ENCODE data around the gene AKAP11.

The AKAP11 gene

DNA sequence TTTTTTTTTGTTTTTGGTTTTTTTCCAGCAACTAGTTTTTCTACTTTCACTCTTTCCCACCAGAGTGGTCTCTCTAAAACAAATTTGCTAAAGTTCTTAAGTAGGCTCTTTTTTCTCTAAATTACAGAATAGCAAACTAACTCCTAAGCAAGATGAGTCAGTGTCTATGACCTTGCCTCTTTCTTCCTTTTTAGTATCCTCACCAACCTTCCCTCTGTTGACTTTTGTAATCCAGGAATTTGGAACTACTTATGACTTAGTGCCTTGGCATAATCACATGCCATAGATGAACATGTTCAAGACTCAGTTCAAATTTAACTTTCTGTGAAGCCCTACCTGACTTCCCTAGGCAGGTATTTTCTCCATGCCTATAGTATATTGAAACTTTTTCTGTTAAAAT lies 32.3 kb upstream of the AKAP11 start:
- Histone ChIP-seq H3K9ac (ENCODE audit: low read depth in 1 of 2, low read length in 2 of 2) (no peak overlapping the region), H3K36me3 (ENCODE audit: control insufficient read depth in 2 of 2, insufficient read depth in 2 of 2, low read length in 2 of 2) (no peaks in the 10 kb centered on the region), H3K9me3 (ENCODE audit: control insufficient read depth in 2 of 2, low read length in 2 of 2) (no peaks in the 10 kb centered on the region), H3K4me3 (ENCODE audit: low read length in 2 of 2) (no peak overlapping the region), H3K4me1 (ENCODE audit: control insufficient read depth in 2 of 2, insufficient read depth in 2 of 2, low read length in 2 of 2) (no peaks in the 10 kb centered on the region), H3K27ac (ENCODE audit: low read depth in 2 of 2, low read length in 2 of 2) (no peak overlapping the region), H3K27me3 (ENCODE audit: control insufficient read depth in 2 of 2, insufficient read depth in 2 of 2, low read length in 2 of 2) (no peaks in the 10 kb centered on the region)

DNA sequence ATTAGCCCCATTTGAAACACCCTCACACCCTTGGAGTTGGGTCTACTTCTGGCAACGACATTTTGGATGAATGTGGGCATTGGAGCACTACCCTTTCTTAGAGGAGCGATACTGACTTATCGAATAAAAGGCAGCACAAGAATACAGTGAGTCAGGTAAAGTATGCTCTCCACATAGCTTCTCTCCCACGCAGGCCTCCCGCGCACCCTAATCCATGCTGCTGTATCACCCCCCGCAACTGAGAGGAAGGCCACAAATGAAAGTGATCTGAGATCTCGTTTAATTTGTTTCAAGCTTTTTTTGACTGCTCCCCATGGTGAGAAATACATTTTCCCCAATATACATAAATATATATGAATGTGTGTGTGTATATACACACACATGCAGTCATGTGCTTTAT lies 25.4 kb upstream of the AKAP11 start:
- Histone ChIP-seq H3K9me3 (ENCODE audit: control insufficient read depth in 2 of 2, low read length in 2 of 2) (no peaks in the 10 kb centered on the region), H3K4me3 (ENCODE audit: low read length in 2 of 2) (no peak overlapping the region), H3K27ac (ENCODE audit: low read depth in 2 of 2, low read length in 2 of 2) (no peak overlapping the region), H3K27me3 (ENCODE audit: control insufficient read depth in 2 of 2, insufficient read depth in 2 of 2, low read length in 2 of 2) (no peaks in the 10 kb centered on the region), H3K4me1 (ENCODE audit: control insufficient read depth in 2 of 2, insufficient read depth in 2 of 2, low read length in 2 of 2) (no peaks in the 10 kb centered on the region), H3K36me3 (ENCODE audit: control insufficient read depth in 2 of 2, insufficient read depth in 2 of 2, low read length in 2 of 2) (no peaks in the 10 kb centered on the region), H3K9ac (ENCODE audit: low read depth in 1 of 2, low read length in 2 of 2) (no peak overlapping the region)

DNA sequence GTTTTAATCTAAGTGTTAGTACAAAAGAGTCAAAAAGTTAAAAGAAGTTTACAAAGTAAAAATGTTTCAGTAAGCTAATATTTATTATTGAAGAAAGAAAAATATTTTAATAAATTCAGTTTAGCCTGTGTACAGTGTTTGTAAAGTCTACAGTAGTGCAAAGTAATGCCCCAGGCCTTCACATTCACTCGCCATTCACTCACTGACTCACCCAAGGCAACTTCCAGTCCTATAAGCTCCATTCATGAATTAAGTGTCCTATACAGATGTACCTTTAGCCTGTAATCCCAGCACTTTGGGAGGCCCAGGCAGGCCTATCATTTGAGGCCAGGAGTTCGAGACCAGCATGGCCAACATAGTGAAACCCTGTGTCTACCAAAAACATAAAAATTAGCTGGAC lies 24.1 kb upstream of the AKAP11 start:
- Histone ChIP-seq H3K27me3 (ENCODE audit: control insufficient read depth in 2 of 2, insufficient read depth in 2 of 2, low read length in 2 of 2) (no peaks in the 10 kb centered on the region), H3K4me3 (ENCODE audit: low read length in 2 of 2) (no peak overlapping the region), H3K9ac (ENCODE audit: low read depth in 1 of 2, low read length in 2 of 2) (no peak overlapping the region), H3K27ac (ENCODE audit: low read depth in 2 of 2, low read length in 2 of 2) (no peak overlapping the region), H3K9me3 (ENCODE audit: control insufficient read depth in 2 of 2, low read length in 2 of 2) (no peaks in the 10 kb centered on the region), H3K4me1 (ENCODE audit: control insufficient read depth in 2 of 2, insufficient read depth in 2 of 2, low read length in 2 of 2) (no peaks in the 10 kb centered on the region), H3K36me3 (ENCODE audit: control insufficient read depth in 2 of 2, insufficient read depth in 2 of 2, low read length in 2 of 2) (no peaks in the 10 kb centered on the region)

DNA sequence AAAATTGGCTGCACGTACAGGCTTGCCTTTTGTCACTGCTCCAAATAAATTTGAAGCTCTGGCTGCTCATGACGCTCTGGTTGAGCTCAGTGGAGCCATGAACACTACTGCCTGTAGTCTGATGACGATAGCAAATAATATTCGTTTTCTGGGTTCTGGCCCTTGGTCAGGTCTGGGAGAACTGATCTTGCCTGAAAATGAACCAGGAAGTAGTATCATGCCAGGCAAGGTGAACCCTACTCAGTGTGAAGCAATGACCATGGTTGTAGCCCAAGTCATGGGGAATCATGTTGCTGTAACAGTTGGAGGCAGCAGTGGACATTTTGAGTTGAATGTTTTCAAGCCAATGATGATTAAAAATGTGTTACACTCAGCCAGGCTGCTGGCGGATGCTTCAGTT lies 16.1 kb upstream of the AKAP11 start:
- Histone ChIP-seq H3K27ac (ENCODE audit: low read depth in 2 of 2, low read length in 2 of 2) (no peak overlapping the region), H3K4me3 (ENCODE audit: low read length in 2 of 2) (no peak overlapping the region), H3K9ac (ENCODE audit: low read depth in 1 of 2, low read length in 2 of 2) (no peak overlapping the region), H3K36me3 (ENCODE audit: control insufficient read depth in 2 of 2, insufficient read depth in 2 of 2, low read length in 2 of 2) (no peaks in the 10 kb centered on the region), H3K9me3 (ENCODE audit: control insufficient read depth in 2 of 2, low read length in 2 of 2) (no peaks in the 10 kb centered on the region), H3K27me3 (ENCODE audit: control insufficient read depth in 2 of 2, insufficient read depth in 2 of 2, low read length in 2 of 2) (no peaks in the 10 kb centered on the region), H3K4me1 (ENCODE audit: control insufficient read depth in 2 of 2, insufficient read depth in 2 of 2, low read length in 2 of 2) (no peaks in the 10 kb centered on the region)

DNA sequence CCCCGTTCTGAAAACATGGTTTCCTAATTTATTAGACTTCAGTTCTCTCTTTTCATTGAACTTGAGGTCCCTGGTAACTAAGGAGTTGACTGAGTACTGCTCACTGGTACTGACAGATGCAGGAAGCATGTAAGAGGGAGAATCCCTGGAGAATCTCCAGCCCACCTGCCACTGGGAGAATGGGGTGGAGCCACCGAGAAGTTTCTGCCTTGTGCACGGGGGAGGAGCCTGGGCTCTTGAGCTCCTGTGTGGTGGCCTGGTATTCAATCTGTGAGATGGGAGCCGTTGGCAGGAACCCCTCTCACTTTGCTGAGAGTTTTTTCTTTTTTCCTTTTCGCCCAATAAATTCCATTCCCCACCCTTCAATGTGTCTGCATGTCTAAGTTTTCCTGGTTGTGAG lies 13.2 kb upstream of the AKAP11 start:
- Histone ChIP-seq H3K9ac (ENCODE audit: low read depth in 1 of 2, low read length in 2 of 2) (no peak overlapping the region), H3K9me3 (ENCODE audit: control insufficient read depth in 2 of 2, low read length in 2 of 2) (no peaks in the 10 kb centered on the region), H3K27ac (ENCODE audit: low read depth in 2 of 2, low read length in 2 of 2) (no peak overlapping the region), H3K4me1 (ENCODE audit: control insufficient read depth in 2 of 2, insufficient read depth in 2 of 2, low read length in 2 of 2) (no peaks in the 10 kb centered on the region), H3K4me3 (ENCODE audit: low read length in 2 of 2) (no peak overlapping the region), H3K27me3 (ENCODE audit: control insufficient read depth in 2 of 2, insufficient read depth in 2 of 2, low read length in 2 of 2) (no peaks in the 10 kb centered on the region), H3K36me3 (ENCODE audit: control insufficient read depth in 2 of 2, insufficient read depth in 2 of 2, low read length in 2 of 2) (no peaks in the 10 kb centered on the region)

DNA sequence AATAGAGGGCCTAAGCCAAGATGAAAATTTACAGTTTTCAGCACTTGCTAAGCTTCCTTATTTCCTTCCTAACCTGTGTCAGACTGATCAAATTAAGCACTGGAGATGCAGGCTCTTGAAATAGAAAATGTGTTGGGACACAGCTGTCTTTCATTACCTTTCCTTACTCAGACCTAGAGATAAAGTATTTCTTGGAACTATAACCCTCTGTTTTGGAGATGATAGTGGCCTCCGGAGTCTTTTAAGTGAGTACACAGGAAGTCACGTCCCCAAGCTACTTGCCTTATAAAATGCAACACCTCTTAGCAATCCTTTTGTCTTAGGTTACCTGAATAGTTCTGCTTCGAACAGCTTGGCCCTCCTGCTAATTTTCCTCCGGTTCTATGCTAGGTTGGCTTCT lies 12.4 kb upstream of the AKAP11 start:
- H3K4me3 ChIP-seq (ENCODE audit: low read length in 2 of 2) = no peak overlapping the region
- no peaks in the 10 kb centered on the region for H3K27me3 ChIP-seq (ENCODE audit: control insufficient read depth in 2 of 2, insufficient read depth in 2 of 2, low read length in 2 of 2)
- no peak overlapping the region for H3K9ac ChIP-seq (ENCODE audit: low read depth in 1 of 2, low read length in 2 of 2)
- H3K9me3 ChIP-seq (ENCODE audit: control insufficient read depth in 2 of 2, low read length in 2 of 2) = no peaks in the 10 kb centered on the region
- H3K36me3 ChIP-seq (ENCODE audit: control insufficient read depth in 2 of 2, insufficient read depth in 2 of 2, low read length in 2 of 2) = no peaks in the 10 kb centered on the region
- H3K27ac ChIP-seq (ENCODE audit: low read depth in 2 of 2, low read length in 2 of 2) = no peak overlapping the region
- H3K4me1 ChIP-seq (ENCODE audit: control insufficient read depth in 2 of 2, insufficient read depth in 2 of 2, low read length in 2 of 2) = no peaks in the 10 kb centered on the region

DNA sequence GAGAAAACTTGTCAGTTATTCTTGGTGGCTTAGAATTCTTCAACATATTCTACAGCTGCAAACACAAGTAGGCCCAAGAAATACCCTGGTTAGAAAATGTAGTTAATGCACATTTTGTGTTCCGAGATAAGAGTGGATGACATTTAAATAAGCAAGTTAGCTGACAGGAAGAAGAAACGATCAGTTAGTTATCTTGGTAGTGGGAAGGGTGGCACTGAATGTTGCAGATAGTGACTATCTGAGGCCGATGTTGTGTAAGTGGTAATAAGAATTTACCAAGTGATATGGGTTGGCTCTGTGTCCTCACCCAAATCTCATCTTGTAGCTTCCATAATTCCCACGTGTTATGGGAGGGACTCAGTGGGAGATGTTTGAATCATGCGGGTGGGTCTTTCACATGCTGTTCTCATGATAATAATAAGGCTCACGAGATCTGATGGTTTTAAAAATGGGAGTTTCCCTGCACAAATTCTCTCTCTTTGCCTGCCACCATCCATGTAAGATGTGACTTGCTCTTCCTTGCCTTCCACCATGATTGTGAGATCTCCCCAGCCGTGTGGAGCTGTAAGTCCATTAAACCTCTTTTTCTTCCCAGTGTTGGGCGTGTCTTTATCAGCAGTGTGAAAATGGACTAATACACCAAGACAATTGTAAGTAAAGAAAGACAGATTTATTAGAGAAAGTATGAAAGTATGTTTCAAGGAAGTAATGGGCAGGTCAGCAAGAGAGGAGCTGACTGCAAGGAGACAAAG lies 10.9 kb upstream of the AKAP11 start:
- H3K4me1 ChIP-seq (ENCODE audit: control insufficient read depth in 2 of 2, insufficient read depth in 2 of 2, low read length in 2 of 2) = no peaks in the 10 kb centered on the region
- no peaks in the 10 kb centered on the region for H3K9me3 ChIP-seq (ENCODE audit: control insufficient read depth in 2 of 2, low read length in 2 of 2)
- H3K27me3 ChIP-seq (ENCODE audit: control insufficient read depth in 2 of 2, insufficient read depth in 2 of 2, low read length in 2 of 2) = no peaks in the 10 kb centered on the region
- H3K27ac ChIP-seq (ENCODE audit: low read depth in 2 of 2, low read length in 2 of 2) = no peak overlapping the region
- H3K9ac ChIP-seq (ENCODE audit: low read depth in 1 of 2, low read length in 2 of 2) = no peak overlapping the region
- H3K36me3 ChIP-seq (ENCODE audit: control insufficient read depth in 2 of 2, insufficient read depth in 2 of 2, low read length in 2 of 2) = no peaks in the 10 kb centered on the region
- H3K4me3 ChIP-seq (ENCODE audit: low read length in 2 of 2) = no peak overlapping the region

DNA sequence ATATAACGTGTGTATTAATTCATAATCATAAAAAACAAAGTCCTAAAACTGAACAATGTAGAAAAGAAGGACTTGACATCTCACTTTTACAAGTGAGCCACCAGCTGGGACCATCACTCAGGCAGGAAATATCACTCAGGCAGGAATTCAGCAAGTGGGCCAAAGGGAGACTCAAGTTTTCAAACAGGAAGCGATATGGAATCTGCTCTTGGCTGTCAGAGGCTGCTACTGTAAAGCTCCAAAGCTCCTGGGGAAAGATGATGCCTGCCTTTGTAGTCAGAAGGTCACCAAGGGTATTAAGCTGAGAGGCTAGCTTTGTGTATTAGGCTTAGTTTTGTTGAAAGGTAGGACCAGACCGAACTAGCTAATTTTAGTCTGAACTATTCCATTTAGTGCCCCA lies 5.5 kb upstream of the AKAP11 start:
- Histone ChIP-seq H3K4me1 (ENCODE audit: control insufficient read depth in 2 of 2, insufficient read depth in 2 of 2, low read length in 2 of 2) (peaks cover 0 to 3% of the 10 kb centered on the region in 2 donors), H3K4me3 (ENCODE audit: low read length in 2 of 2) (no peak overlapping the region), H3K27ac (ENCODE audit: low read depth in 2 of 2, low read length in 2 of 2) (no peak overlapping the region), H3K9me3 (ENCODE audit: control insufficient read depth in 2 of 2, low read length in 2 of 2) (no peaks in the 10 kb centered on the region), H3K27me3 (ENCODE audit: control insufficient read depth in 2 of 2, insufficient read depth in 2 of 2, low read length in 2 of 2) (no peaks in the 10 kb centered on the region), H3K9ac (ENCODE audit: low read depth in 1 of 2, low read length in 2 of 2) (no peak overlapping the region), H3K36me3 (ENCODE audit: control insufficient read depth in 2 of 2, insufficient read depth in 2 of 2, low read length in 2 of 2) (no peaks in the 10 kb centered on the region)

DNA sequence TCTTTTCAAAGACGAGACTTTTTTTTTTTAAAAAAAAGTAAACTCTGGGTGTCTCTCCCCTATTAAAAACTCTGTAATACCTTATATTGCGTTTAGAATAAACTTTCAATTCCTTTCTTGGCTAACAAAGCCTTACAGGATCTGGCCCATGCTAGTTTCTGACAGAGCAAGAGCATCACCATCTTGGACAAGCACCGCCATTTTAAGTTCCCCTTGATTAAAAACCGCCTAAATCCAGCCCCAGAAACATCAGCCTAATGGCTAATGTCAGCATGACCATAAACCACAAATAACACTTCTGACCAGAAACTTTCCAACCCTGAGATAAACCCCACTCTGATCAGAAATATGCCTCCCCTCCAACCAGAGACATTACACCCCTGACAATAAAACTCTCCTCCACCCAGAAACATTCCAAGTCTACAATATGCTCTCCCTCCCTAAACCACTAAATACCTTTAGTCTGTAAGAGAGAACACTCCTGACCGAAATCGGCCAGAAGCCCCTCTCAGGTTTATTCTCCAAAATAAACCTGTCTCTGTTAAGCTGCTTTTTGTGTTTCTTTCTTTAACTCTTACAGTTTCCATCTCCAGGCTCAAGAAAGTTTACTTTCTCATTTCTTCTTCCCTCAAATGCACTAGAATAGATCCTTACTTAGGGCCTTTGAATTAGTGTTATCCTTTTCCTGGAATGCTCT lies 1.6 kb upstream of the AKAP11 start:
- Histone ChIP-seq H3K36me3 (ENCODE audit: control insufficient read depth in 2 of 2, insufficient read depth in 2 of 2, low read length in 2 of 2) (no peaks in the 10 kb centered on the region), H3K9me3 (ENCODE audit: control insufficient read depth in 2 of 2, low read length in 2 of 2) (no peaks in the 10 kb centered on the region), H3K27ac (ENCODE audit: low read depth in 2 of 2, low read length in 2 of 2) (no peak overlapping the region), H3K9ac (ENCODE audit: low read depth in 1 of 2, low read length in 2 of 2) (no peak overlapping the region), H3K4me1 (ENCODE audit: control insufficient read depth in 2 of 2, insufficient read depth in 2 of 2, low read length in 2 of 2) (peaks cover 0 to 13% of the 10 kb centered on the region in 2 donors), H3K27me3 (ENCODE audit: control insufficient read depth in 2 of 2, insufficient read depth in 2 of 2, low read length in 2 of 2) (no peaks in the 10 kb centered on the region), H3K4me3 (ENCODE audit: low read length in 2 of 2) (no peak overlapping the region)

DNA sequence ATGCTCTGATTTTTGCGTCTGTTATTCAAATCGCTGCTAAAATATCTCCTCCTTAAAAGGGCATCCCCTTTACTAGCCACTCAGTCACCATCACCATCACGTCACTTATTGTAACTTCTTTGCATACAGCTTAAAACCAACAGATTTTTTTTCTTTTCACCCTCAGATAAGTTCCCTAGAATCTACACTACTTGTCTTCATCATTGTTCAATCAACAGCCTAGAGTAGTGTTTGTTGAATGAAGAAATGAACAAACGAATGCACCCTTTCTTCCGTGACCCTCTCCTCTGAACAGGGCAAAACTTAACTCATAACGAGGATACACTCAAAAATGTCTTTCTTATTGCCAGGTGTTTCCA lies 1.1 kb upstream of the AKAP11 start:
- Histone ChIP-seq H3K9ac (ENCODE audit: low read depth in 1 of 2, low read length in 2 of 2) (peak overlapping the region; percentile 65), H3K27ac (ENCODE audit: low read depth in 2 of 2, low read length in 2 of 2) (peak overlapping the region in 1 of 2 donors; percentile 84), H3K9me3 (ENCODE audit: control insufficient read depth in 2 of 2, low read length in 2 of 2) (no peaks in the 10 kb centered on the region), H3K4me3 (ENCODE audit: low read length in 2 of 2) (peak overlapping the region; percentile 70 to 86), H3K27me3 (ENCODE audit: control insufficient read depth in 2 of 2, insufficient read depth in 2 of 2, low read length in 2 of 2) (no peaks in the 10 kb centered on the region), H3K4me1 (ENCODE audit: control insufficient read depth in 2 of 2, insufficient read depth in 2 of 2, low read length in 2 of 2) (peaks cover 0 to 13% of the 10 kb centered on the region in 2 donors), H3K36me3 (ENCODE audit: control insufficient read depth in 2 of 2, insufficient read depth in 2 of 2, low read length in 2 of 2) (no peaks in the 10 kb centered on the region)
